IPS-15b (cell line): ENCODE data around the gene PRKCB.
"Not testable (repeated sequence)": the region's sequence is repeated elsewhere in the genome, so short reads cannot be mapped to it uniquely, and the experiment has no call there.

Experiments used
- H3K27me3 ChIP-seq: one replicate; pipeline ENCODE4 v1.6.1; 2013; ENCODE audit warnings: low read length; ENCODE audit not compliant: control insufficient read depth, insufficient read depth
- H3K36me3 ChIP-seq: one replicate; pipeline ENCODE4 v1.6.1; 2013; ENCODE audit warnings: low read length; ENCODE audit not compliant: control insufficient read depth, insufficient read depth
- H3K4me1 ChIP-seq: one replicate; pipeline ENCODE4 v1.6.1; 2013; ENCODE audit warnings: mild to moderate bottlenecking, low read length; ENCODE audit not compliant: control insufficient read depth, insufficient read depth
- H3K4me3 ChIP-seq: one replicate; pipeline ENCODE4 v1.5.1; 2013; ENCODE audit warnings: low read depth, low read length
- H3K9ac ChIP-seq: one replicate; pipeline ENCODE4 v1.6.1; 2013; ENCODE audit warnings: low read depth, mild to moderate bottlenecking, low read length
- H3K9me3 ChIP-seq: one replicate; pipeline ENCODE4 v1.6.1; 2013; ENCODE audit warnings: mild to moderate bottlenecking, low read length; ENCODE audit not compliant: control insufficient read depth, insufficient read depth

Gene PRKCB

GRCh38 chr16:24022797-24023196, 187.0 kb downstream of the PRKCB start:
- Histone ChIP-seq H3K36me3 (no peaks in the 10 kb centered on the region), H3K4me3 (no peak overlapping the region), H3K27me3 (no peaks in the 10 kb centered on the region), H3K9ac (no peak overlapping the region), H3K9me3 (no peaks in the 10 kb centered on the region), H3K4me1 (peaks cover 2% of the 10 kb centered on the region)

DNA sequence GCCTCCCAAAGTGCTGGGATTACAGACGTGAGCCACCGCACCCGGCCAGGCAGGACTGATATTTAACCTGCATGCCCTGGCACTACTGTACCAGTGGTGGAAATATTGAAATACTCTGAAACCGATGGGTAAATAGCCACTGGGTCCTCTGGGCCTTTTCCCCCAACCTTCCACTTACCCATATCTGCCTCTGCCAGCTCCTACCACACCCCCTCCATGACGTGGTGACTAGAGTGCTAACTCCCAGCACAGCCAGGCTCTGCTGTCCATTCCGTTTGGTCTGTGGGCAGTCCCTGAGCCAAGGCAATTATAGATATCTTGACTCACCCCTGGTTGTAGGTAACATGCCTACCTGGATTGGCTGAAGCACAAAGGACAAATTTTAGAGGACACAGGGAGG, 187.8 kb downstream of the PRKCB start:
- no peak overlapping the region for H3K9ac ChIP-seq
- H3K9me3 ChIP-seq: no peaks in the 10 kb centered on the region
- no peaks in the 10 kb centered on the region for H3K27me3 ChIP-seq
- H3K36me3 ChIP-seq: no peaks in the 10 kb centered on the region
- H3K4me3 ChIP-seq: no peak overlapping the region
- peaks cover 2% of the 10 kb centered on the region for H3K4me1 ChIP-seq

- peaks cover 2% of the 10 kb centered on the region for H3K4me1 ChIP-seq
- H3K9ac ChIP-seq: no peak overlapping the region
- no peaks in the 10 kb centered on the region for H3K9me3 ChIP-seq
- no peaks in the 10 kb centered on the region for H3K36me3 ChIP-seq
- H3K27me3 ChIP-seq: no peaks in the 10 kb centered on the region
- H3K4me3 ChIP-seq: no peak overlapping the region
Measured at GRCh38 chr16:24024971-24025370, 189.2 kb downstream of the PRKCB start.

DNA sequence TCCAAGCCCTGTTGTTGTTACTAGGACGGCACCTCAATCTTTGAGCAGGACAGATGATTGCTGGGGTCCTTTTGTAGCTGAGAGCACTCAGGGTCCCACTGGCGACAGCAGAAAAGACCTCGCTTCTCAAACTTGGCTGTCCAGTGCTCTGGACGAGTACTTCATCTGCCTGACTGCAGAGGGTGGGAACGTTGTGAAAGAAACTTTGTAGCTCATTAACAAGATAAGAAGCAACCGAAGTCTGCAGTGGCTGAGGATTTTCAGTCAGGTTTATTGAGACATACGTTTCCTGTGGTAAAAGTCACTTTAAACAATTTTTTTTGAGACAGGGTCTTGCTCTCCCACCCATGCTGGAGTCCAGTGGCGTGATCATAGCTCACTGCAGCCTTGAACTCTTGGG, 191.7 kb downstream of the PRKCB start:
- H3K36me3 ChIP-seq: no peaks in the 10 kb centered on the region
- H3K27me3 ChIP-seq: no peaks in the 10 kb centered on the region
- no peaks in the 10 kb centered on the region for H3K4me1 ChIP-seq
- H3K4me3 ChIP-seq: no peak overlapping the region
- H3K9me3 ChIP-seq: no peaks in the 10 kb centered on the region
- H3K9ac ChIP-seq: no peak overlapping the region

DNA sequence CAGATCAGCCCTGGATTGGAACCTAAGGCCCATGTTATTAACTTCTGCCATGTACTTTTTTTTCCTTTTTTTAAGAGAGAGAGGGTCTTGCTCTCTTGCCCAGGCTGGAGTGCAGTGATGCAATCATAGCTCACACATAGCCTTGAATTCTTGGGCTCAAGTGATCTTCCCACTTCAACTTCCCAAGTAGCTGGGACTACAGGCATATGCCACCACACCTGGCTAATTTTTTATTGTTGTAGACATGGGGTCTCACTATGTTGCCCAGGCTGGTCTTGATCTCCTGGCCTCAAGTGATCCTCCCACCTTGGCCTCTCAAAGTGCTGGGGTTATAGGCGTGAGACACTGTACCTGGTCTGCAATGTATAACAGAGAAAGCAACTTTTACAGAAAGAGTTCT, 194.1 kb downstream of the PRKCB start:
- not testable (repeated sequence) for H3K4me1 ChIP-seq, H3K36me3 ChIP-seq, H3K9ac ChIP-seq, H3K4me3 ChIP-seq, H3K9me3 ChIP-seq, H3K27me3 ChIP-seq

DNA sequence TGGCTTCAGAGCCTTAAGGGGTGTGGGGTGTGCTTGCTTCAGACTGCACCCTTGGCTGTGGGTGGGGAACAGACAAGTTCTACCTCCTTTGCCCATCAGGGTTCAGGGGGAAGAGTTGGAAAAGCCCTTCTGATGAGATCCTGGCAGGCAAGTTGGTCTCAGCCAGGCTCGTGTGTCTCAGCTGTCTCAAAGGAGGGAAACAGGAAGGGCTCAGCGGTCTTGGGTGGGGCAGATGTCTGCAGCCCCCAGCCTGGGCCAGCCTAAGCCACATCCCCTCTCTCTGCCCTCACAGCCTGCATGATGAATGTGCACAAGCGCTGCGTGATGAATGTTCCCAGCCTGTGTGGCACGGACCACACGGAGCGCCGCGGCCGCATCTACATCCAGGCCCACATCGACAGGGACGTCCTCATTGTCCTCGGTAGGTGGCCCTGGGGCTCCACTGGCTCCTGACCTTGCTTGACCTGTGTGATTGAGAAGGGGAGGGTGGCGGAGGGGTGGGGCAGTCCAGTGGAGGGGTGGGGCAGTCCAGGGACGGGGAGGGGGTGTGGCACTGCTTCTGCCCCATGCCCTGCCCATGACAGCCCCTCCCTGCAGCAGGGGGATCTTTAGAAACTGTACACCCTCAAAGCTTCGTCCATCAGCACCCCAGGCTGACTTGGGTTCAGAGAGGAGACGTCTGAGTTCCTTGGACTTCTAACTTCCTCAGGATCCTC, 199.5 kb downstream of the PRKCB start:
- Histone ChIP-seq H3K27me3 (no peaks in the 10 kb centered on the region), H3K9ac (no peak overlapping the region), H3K4me1 (no peaks in the 10 kb centered on the region), H3K9me3 (no peaks in the 10 kb centered on the region), H3K36me3 (no peaks in the 10 kb centered on the region), H3K4me3 (no peak overlapping the region)

DNA sequence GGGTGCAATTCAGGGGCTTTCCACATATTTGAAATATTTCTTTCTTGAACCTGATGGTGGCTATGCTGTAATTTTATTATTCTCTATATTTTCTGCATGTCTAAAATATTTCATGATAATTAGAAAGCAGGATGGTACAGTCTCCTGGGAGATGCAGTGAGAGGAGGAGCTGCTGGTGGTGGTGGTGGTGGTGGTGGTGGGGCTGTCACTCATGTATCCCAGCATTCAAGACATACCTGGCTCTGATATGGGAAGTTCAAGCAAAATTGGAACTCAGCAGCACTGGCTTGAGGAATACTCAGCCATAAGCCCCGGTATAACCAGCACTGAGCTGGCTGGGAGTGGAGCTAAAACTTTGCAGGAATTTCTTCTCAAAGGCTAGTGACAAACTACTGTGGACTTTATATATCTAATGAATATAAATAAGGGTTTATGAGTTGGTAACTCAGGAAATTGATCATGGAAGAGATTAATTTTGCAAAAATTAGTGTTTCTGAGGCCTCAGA, 200.3 kb downstream of the PRKCB start:
- Histone ChIP-seq H3K9ac (no peak overlapping the region), H3K27me3 (no peaks in the 10 kb centered on the region), H3K4me1 (no peaks in the 10 kb centered on the region), H3K4me3 (no peak overlapping the region), H3K36me3 (no peaks in the 10 kb centered on the region), H3K9me3 (no peaks in the 10 kb centered on the region)

GRCh38 chr16:24036614-24037013, 200.8 kb downstream of the PRKCB start:
- H3K9me3 ChIP-seq: no peaks in the 10 kb centered on the region
- H3K4me3 ChIP-seq: no peak overlapping the region
- H3K9ac ChIP-seq: no peak overlapping the region
- H3K4me1 ChIP-seq: no peaks in the 10 kb centered on the region
- no peaks in the 10 kb centered on the region for H3K27me3 ChIP-seq
- H3K36me3 ChIP-seq: no peaks in the 10 kb centered on the region

- Histone ChIP-seq H3K9ac (no peak overlapping the region), H3K4me3 (no peak overlapping the region), H3K9me3 (no peaks in the 10 kb centered on the region), H3K27me3 (no peaks in the 10 kb centered on the region), H3K4me1 (no peaks in the 10 kb centered on the region), H3K36me3 (no peaks in the 10 kb centered on the region)
Measured at GRCh38 chr16:24037335-24037734, 201.6 kb downstream of the PRKCB start.

GRCh38 chr16:24041834-24042631, 206.2 kb downstream of the PRKCB start:
- Histone ChIP-seq H3K27me3 (no peaks in the 10 kb centered on the region), H3K4me1 (peaks cover 6% of the 10 kb centered on the region), H3K36me3 (no peaks in the 10 kb centered on the region), H3K9ac (no peak overlapping the region), H3K9me3 (no peaks in the 10 kb centered on the region), H3K4me3 (no peak overlapping the region)

DNA sequence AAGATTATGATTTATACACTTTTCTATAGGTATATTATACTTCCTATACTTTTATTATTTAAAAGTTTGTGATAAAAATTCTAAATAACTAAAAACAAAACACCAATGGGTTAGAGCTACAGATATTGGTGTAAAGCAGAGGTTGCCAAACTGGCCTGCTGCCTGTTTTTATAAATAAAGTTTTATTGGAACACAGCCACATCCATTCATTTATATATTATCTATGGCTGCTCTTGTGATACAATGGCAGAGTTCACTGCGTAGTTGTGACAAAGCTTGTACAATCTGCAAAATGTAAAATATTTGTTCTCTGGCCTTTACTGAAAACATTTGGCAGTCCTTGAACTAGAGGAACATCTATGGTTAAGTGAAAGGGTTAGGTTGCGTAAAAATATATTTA, 208.7 kb downstream of the PRKCB start:
- Histone ChIP-seq H3K4me3 (no peak overlapping the region), H3K9me3 (no peaks in the 10 kb centered on the region), H3K9ac (no peak overlapping the region), H3K36me3 (no peaks in the 10 kb centered on the region), H3K4me1 (peaks cover 6% of the 10 kb centered on the region), H3K27me3 (no peaks in the 10 kb centered on the region)

DNA sequence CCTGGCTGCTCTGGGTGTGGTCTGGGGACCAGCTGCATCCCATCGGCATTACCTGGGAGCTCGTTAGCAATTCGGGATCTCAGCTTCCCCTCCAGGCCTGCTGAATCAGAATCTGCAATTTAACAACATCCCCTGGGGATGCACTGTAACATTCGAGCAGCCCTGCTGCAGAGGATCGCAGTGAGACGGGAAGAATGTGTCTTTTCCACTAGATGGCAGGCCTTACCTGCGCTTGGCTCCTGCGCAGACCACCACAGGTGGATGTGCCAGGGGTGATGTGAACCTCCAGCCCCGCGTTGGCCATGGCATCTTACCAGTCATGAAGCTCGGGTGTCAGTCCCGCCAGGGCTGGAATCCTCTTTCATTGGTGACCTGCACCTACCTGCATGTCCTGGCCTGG, 209.9 kb downstream of the PRKCB start:
- Histone ChIP-seq H3K36me3 (no peaks in the 10 kb centered on the region), H3K9ac (no peak overlapping the region), H3K27me3 (no peaks in the 10 kb centered on the region), H3K9me3 (no peaks in the 10 kb centered on the region), H3K4me1 (peaks cover 10% of the 10 kb centered on the region), H3K4me3 (no peak overlapping the region)
